KMS-11 (cell line): ENCODE data around the gene CROCC.

ENCODE experiments used
- H2AFZ ChIP-seq: fragments of 200-600 bp; sonication (generic); 2 replicates; pipeline ENCODE4 v1.6.1; 2016; ENCODE audit warnings: antibody characterized with exemption, mixed run types, low read depth
- H3K27ac ChIP-seq: fragments of 200-600 bp; sonication (generic); 2 replicates; pipeline ENCODE4 v1.6.1; 2016; ENCODE audit warnings: mild to moderate bottlenecking, mixed run types
- H3K27me3 ChIP-seq: fragments of 200-600 bp; sonication (generic); 2 replicates; pipeline ENCODE4 v1.6.1; 2017; ENCODE audit warnings: mild to moderate bottlenecking, low read depth, mixed run types, moderate library complexity; ENCODE audit not compliant: insufficient read depth
- H3K36me3 ChIP-seq: fragments of 200-600 bp; sonication (generic); 2 replicates; pipeline ENCODE4 v1.6.1; 2017; ENCODE audit warnings: mild to moderate bottlenecking, mixed run types; ENCODE audit not compliant: insufficient read depth
- H3K4me1 ChIP-seq: fragments of 200-600 bp; sonication (generic); 2 replicates; pipeline ENCODE4 v1.6.1; 2016; ENCODE audit warnings: mild to moderate bottlenecking, low read depth, mixed run types; ENCODE audit not compliant: poor library complexity, severe bottlenecking
- H3K4me2 ChIP-seq: fragments of 200-600 bp; sonication (generic); 2 replicates; pipeline ENCODE4 v1.7.0; 2016; ENCODE audit warnings: mild to moderate bottlenecking, mixed run types
- H3K4me3 ChIP-seq: fragments of 200-600 bp; sonication (generic); IDR thresholded peaks from 2 replicates; pipeline ENCODE4 v1.6.1; 2017; ENCODE audit warnings: low read depth, low read length, mixed read lengths; ENCODE audit not compliant: insufficient read depth
- H3K79me2 ChIP-seq: fragments of 200-600 bp; sonication (generic); 2 replicates; pipeline ENCODE4 v1.6.1; 2016; ENCODE audit warnings: low read depth, mixed run types; ENCODE audit not compliant: insufficient read depth
- H3K9ac ChIP-seq: fragments of 200-600 bp; sonication (generic); 2 replicates; pipeline ENCODE4 v1.6.1; 2016; ENCODE audit warnings: mild to moderate bottlenecking, mixed run types
- H4K20me1 ChIP-seq: fragments of 200-600 bp; sonication (generic); 2 replicates; pipeline ENCODE4 v1.6.1; 2016; ENCODE audit warnings: mild to moderate bottlenecking, mixed run types; ENCODE audit not compliant: insufficient read depth
- CTCF ChIP-seq: fragments of 200-600 bp; sonication (generic); conservative IDR thresholded peaks from 2 replicates; pipeline ENCODE4 v1.6.1; 2017; ENCODE audit warnings: low read depth, mild to moderate bottlenecking, antibody characterized with exemption, low read length, moderate library complexity, mixed read lengths

Gene CROCC

GRCh38 chr1:16978139-16978538, 56.4 kb downstream of the CROCC start:
- H3K27ac ChIP-seq, result no peak overlapping the region
- H4K20me1 ChIP-seq, result no peaks in the 10 kb centered on the region
- no peak overlapping the region for H3K4me2 ChIP-seq
- no peak overlapping the region for H3K9ac ChIP-seq
- TF ChIP-seq CTCF, result no peak
- no peaks in the 10 kb centered on the region for H3K27me3 ChIP-seq
- no peaks in the 10 kb centered on the region for H3K79me2 ChIP-seq
- H3K4me1 ChIP-seq, result no peaks in the 10 kb centered on the region
- H3K36me3 ChIP-seq, result no peaks in the 10 kb centered on the region
- H3K4me3 ChIP-seq, result no peak overlapping the region
- H2AFZ ChIP-seq, result no peak overlapping the region

DNA sequence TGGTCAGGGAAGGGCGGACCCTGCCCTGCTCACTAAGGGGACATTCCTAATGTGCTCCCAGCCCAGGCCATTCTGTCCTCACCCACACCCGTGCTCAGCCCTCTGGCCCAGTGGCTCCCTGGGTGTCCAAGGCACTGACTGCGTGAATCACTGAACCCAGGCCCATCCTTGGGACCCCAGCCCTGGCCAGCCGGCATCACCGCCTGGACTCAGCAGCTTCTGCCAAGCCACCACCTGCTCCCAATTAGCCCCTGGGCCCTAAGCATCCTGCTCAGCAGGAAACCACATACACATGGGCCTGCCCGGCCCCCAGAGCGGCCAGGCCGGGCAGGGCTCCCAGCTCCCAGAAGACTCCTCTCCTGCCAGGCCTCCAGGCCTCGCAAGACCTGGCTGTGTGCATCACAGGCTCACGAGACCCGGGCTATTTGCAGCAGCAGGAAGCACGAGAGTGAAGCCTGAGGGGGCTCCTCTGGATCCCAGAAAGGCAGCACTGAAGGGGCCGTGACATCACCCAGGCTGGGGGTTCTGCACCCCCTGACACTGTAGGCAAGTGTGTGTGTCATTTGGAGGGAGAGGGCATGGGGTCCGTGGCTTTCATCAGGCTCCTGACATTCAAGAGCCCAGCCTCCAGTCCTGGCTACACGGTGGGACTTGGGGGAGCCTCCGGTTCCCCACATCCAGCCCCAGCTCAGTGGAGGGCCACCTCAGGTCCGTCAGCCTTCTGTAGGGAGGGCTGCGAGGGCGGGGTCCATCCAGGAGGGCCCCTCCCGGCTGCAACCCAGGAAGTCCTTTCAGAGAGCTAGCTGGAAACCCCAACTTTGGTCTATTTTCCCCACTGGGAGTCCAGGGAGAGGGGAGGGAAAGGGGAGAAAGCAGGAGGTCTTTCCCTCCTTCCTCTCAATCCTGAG, 57.1 kb downstream of the CROCC start:
- TF ChIP-seq CTCF, result no peak
- Histone ChIP-seq H3K27me3 (no peaks in the 10 kb centered on the region), H2AFZ (no peak overlapping the region), H3K27ac (no peak overlapping the region), H4K20me1 (no peaks in the 10 kb centered on the region), H3K4me2 (no peak overlapping the region), H3K9ac (no peak overlapping the region), H3K4me3 (no peak overlapping the region), H3K4me1 (no peaks in the 10 kb centered on the region), H3K36me3 (no peaks in the 10 kb centered on the region), H3K79me2 (no peaks in the 10 kb centered on the region)

DNA sequence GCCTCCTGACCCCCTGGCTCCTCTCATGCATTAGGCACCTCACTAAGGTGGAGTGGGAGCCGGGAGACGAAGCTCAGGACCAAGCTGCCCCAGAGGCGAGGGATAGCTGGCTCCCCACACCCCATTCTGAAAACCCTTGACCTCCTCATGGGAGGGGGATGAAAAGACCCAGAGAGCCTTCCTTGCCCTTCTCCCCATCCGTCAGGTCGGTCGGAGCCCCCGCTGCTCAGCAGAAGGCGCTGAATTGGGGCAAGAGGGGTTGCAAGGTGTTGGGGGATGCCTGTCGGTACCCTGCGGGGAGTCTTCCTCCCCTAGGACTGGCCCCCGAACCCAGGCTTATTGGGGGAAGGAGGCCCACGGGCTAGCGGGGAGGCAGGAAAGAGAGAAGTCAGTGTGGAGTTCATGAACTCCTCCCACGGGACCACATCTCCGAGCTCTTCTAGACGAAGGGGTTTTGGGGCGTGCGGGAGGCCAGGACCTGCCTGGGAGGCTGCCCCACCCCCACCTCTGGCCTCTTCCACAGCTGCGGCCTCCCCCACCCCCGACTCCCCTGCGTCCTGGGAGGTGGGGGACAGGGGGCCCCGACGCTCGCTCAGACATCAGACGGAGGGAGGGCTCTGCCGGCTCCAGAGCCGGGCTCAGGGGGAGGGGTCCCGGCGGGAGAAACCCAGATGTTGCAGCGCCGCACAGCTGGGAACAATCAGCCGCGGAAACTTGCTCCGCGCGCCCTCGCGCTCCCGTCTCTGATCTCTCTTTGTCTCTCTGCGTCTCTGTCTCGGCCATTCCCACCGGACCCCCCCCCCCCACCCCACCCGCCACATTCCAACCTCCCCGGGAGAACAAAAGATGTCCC, 58.0 kb downstream of the CROCC start:
- H2AFZ ChIP-seq, result no peak overlapping the region
- H3K4me2 ChIP-seq, result no peak overlapping the region
- no peak for TF ChIP-seq CTCF
- no peaks in the 10 kb centered on the region for H3K36me3 ChIP-seq
- H3K4me1 ChIP-seq, result no peaks in the 10 kb centered on the region
- H3K9ac ChIP-seq, result no peak overlapping the region
- H3K27me3 ChIP-seq, result no peaks in the 10 kb centered on the region
- no peak overlapping the region for H3K4me3 ChIP-seq
- no peaks in the 10 kb centered on the region for H4K20me1 ChIP-seq
- H3K79me2 ChIP-seq, result no peaks in the 10 kb centered on the region
- no peak overlapping the region for H3K27ac ChIP-seq

- Histone ChIP-seq H4K20me1 (no peaks in the 10 kb centered on the region), H3K27me3 (no peaks in the 10 kb centered on the region), H3K79me2 (no peaks in the 10 kb centered on the region), H3K9ac (no peak within 1 kb of the TSS), H3K4me1 (no peaks in the 10 kb centered on the region), H3K27ac (no peak within 1 kb of the TSS), H3K4me2 (no peak within 1 kb of the TSS), H3K4me3 (no peak within 1 kb of the TSS), H2AFZ (no peak within 1 kb of the TSS), H3K36me3 (no peaks in the 10 kb centered on the region)
- TF ChIP-seq CTCF, result no peak
Measured at GRCh38 chr1:16980473-16981268, 58.9 kb downstream of the CROCC start, which contains the start of gene MFAP2. TSS of gene MFAP2 (minus strand) at chr1:16980620. CDS start at chr1:16978273, 2,347 bp downstream.
